HG02798 (cell line): Measurements from ENCODE around the gene ALDH1A2.

ENCODE experiments used
- ATAC-seq: cut with Tn5 transposase; IDR thresholded peaks from one replicate; pipeline ENCODE4 v1.9.1; 2021; ENCODE audit warnings: mild to moderate bottlenecking; ENCODE audit not compliant: unreplicated experiment, poor library complexity

Gene ALDH1A2

DNA sequence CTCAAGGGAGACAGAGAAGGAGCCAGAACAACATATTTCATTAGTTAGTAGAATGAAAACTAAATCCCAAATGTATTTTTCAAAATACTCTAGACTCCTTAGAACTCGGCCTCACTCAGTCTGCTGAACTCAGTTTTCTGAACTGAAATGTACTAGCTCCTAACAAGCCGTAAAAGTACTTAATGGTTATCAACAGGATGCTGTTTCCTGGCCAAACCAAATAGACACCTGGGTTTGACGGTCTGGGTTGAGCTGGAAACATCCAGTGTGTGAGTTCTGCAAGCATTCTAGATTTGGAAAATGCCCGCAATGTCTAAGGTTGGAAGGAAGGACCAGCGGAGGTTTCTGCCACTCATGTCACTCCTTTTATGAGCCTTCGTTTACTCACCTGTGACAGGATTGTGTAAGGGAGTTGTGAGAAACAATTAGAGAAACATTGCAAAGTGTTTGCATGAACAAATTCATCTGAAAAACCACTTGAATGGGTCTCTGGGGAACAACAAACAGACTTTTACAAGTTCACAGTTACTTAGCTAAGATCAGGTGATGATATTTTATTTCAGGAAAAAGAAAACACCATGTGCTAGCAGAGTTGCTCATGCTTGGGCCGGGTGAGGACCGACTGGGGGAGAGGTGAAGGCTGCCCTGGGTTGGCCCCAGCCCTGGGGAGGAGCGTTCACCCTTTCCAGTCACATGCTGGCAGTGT lies 151.0 kb downstream of the ALDH1A2 start:
- ATAC-seq, result no peak

DNA sequence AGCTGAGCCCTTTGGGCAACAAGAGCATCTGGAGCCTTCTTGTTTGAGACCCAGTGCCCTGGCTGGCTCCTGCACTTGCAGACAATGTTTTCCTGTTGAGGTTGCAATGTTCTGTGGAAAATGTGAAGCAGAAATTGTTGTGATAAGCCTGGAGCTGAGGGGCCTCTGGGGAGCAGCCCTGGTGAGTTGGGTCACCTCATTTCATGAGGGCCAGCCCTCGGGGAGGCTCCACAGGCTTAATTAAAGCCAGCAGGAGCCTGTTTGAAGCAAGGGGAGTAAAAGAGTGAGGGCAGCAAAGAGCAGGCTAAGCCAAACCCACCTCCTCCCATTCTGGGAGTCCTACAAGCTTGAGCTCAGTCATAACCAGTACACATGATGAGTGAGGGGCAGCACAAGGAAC lies 154.3 kb downstream of the ALDH1A2 start:
- no peak for ATAC-seq

DNA sequence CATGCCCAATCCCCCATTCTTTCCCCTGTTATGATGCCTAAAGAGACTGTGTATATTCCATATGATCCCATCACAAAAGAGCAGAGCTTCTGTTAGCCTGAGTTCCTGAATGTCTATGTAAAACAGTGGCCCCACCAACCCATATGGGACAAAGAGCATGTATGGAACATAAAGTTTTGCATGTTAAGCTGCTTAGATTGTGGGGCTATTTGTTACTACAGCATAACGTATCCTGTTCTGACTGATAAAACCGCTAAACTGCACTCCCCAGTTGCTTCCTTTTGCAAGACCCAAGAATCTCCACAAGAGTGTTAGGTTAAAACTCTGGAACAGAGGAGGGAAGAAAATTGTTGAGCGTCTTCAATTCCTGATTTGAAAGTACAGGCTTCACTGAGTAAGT lies 154.8 kb downstream of the ALDH1A2 start:
- no peak for ATAC-seq

DNA sequence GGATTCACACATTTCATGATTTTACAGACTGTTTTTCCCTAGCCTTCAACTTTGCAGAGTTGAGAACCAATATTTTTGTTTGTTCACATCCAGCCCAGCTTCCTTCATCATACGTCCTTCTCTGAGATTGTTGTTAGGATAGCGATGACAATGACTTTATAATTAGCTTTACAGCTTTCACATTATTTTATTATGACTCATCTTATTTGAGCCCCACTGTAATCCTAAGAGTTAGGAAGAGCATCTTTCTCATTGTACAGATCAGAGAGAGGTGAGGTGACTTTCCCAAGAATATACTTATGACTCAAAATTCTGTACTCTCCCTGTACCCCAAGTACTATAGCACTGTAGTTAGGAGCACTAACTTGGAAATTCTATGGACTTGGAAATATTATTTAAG lies 156.1 kb downstream of the ALDH1A2 start:
- no peak for ATAC-seq

DNA sequence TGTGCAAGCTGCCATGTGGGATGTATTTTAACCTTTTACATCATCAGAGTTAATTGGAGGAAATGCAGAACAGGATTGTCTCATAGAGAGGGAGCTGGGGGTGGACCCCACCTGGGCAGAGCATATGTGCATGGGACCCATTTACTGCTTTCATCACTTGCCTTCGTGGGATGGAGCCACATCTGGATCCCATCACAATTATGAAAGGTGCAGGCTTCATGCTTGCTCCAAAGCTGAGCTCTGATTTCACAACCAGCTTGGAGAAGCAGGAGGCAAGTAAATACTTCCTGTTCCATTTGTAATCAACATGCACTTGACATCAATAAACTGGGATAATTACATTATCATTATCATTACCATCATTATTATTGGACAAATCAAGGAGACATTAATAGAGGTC lies 161.9 kb downstream of the ALDH1A2 start:
- no peak for ATAC-seq
